Breast epithelium (tissue), 4 donors: ENCODE measurements around the gene PRR23C. TPM values are rescaled to one million over a fixed set of nuclear protein-coding genes. Genes with fewer than 3 reads are reported as not detected.

Source experiments
- DNase-seq, 2 donors: peaks; one replicate each; pipeline ENCODE4 v3.0.0-alpha.2; 2019; ENCODE audit warnings: low spot score in 2 of 2
- H3K27ac ChIP-seq, 2 donors: fragments of 200-600 bp; sonication (generic) in 1 of 2; one replicate each; pipeline ENCODE4 v1.5.1; 2016 to 2019; ENCODE audit warnings: mild to moderate bottlenecking in 1 of 2
- H3K27me3 ChIP-seq, 2 donors: fragments of 200-600 bp; sonication (generic) in 1 of 2; one replicate each; pipeline versions ENCODE4 v1.5.1 to v1.6.0; 2017 to 2019; ENCODE audit warnings: control low read depth in 1 of 2, mild to moderate bottlenecking in 1 of 2
- H3K36me3 ChIP-seq: fragments of 200-600 bp; one replicate; pipeline ENCODE4 v1.5.1; 2019
- H3K4me1 ChIP-seq, 2 donors: fragments of 200-600 bp; sonication (generic); one replicate each; pipeline ENCODE4 v1.5.1; 2016 to 2019; ENCODE audit warnings: control low read depth in 1 of 2
- H3K4me3 ChIP-seq, 3 donors: fragments of 200-600 bp; sonication (generic); 1 replicate in 2 of 3; 2 replicates in 1 of 3; pipeline ENCODE4 v1.5.1; 2016 to 2019; ENCODE audit warnings: mild to moderate bottlenecking in 3 of 3, moderate library complexity in 2 of 3
- H3K9me3 ChIP-seq, 2 donors: fragments of 200-600 bp; sonication (generic) in 1 of 2; one replicate each; pipeline ENCODE4 v1.5.1; 2016 to 2019; ENCODE audit warnings: control low read depth in 1 of 2
- POLR2A ChIP-seq: fragments of 450-650 bp; IDR thresholded peaks from one replicate; pipeline ENCODE4 v1.6.1; 2016; ENCODE audit warnings: antibody characterized with exemption, mild to moderate bottlenecking, moderate library complexity
- POLR2AphosphoS5 ChIP-seq, 3 donors: sonication (generic); formaldehyde crosslinking; IDR thresholded peaks; one replicate each; pipeline ENCODE4 v1.6.1; 2017; ENCODE audit warnings: antibody characterized with exemption in 3 of 3
- intact Hi-C: fragments of 100-400 bp; cut with DNase I; formaldehyde crosslinking; loops from one replicate; pipeline ENCODE4 v1.15.1; 2023; ENCODE audit warnings: low total_unique reads
- total RNA-seq, 3 donors: library from RNA; depleted of rRNA; stranded (reverse); fragments of >200 nt; gene quantifications; one replicate each; pipeline ENCODE4 v1.1.0, GENCODE V29; 2016
- TF ChIP-seq, protein P1 (sequence below), 3 donors: fragments of 450-650 bp; IDR thresholded peaks; one replicate each; pipeline ENCODE4 v1.5.1; 2016 to 2017; ENCODE audit warnings: antibody characterized with exemption in 3 of 3, mild to moderate bottlenecking in 3 of 3, moderate library complexity in 3 of 3

Gene PRR23C
- not detected for total RNA-seq

DNA sequence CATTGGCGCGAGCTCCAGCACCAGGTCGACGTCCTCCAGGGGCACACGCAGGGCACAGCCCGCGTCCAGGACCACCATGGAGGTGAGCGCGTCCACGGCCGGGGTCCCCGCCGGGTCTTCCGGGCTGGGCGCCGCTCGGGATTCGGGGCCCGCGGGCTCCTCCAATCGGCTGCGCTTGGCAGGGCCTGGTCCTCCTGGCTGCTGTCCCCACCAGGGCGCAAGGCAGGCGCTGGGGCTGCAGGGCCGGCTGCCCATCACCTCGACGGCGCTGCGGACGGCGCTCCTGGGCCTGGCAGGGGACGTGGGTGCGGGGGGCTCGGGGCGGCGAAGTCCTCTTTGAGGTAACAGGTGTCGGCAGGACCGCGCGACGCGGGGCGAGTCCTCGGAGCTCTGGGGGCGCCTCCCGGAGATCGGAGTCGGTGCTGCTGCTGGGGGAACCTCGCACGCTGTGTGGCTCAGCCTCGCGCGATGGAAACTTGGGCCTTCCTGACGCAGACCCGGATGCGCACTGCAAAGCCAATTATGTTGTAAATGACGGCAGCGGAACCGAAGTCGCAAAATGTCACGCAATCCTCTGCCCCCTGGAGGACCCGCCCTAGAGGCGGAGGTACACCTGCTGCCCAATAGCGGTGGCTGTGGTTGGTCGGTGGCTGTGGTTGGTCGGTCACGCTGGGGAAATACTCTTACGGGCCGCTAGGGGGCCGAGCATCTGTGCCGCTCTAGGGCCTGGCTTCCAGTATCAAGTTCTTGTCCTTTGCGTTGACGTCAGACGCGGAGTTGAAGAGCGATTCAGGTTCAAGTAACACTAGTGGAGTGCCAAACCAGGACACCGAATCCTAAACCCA is at the start of gene PRR23C:
Gene PRR23C (minus strand): TSS at position 527 of the 845 bp plus-strand sequence. CDS start 272 bp downstream, at position 255.
- H3K4me1 ChIP-seq, result no peaks in the 10 kb centered on the region
- no peak for DNase-seq
- peaks cover 24 to 29% of the 10 kb centered on the region in 2 donors for H3K9me3 ChIP-seq
- H3K36me3 ChIP-seq, result no peaks in the 10 kb centered on the region
- intact Hi-C loops, result no loop called here
- TF ChIP-seq POLR2A, result no peak
- no peak for TF ChIP-seq POLR2AphosphoS5 (IDR thresholded peaks at IDR 0.05)
- TF ChIP-seq, protein P1, sequence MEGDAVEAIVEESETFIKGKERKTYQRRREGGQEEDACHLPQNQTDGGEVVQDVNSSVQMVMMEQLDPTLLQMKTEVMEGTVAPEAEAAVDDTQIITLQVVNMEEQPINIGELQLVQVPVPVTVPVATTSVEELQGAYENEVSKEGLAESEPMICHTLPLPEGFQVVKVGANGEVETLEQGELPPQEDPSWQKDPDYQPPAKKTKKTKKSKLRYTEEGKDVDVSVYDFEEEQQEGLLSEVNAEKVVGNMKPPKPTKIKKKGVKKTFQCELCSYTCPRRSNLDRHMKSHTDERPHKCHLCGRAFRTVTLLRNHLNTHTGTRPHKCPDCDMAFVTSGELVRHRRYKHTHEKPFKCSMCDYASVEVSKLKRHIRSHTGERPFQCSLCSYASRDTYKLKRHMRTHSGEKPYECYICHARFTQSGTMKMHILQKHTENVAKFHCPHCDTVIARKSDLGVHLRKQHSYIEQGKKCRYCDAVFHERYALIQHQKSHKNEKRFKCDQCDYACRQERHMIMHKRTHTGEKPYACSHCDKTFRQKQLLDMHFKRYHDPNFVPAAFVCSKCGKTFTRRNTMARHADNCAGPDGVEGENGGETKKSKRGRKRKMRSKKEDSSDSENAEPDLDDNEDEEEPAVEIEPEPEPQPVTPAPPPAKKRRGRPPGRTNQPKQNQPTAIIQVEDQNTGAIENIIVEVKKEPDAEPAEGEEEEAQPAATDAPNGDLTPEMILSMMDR (IDR thresholded peaks at IDR 0.05), result no peak
- H3K27me3 ChIP-seq, result no peaks in the 10 kb centered on the region
- H3K27ac ChIP-seq, result no peak within 1 kb of the TSS
- no peak within 1 kb of the TSS for H3K4me3 ChIP-seq

DNA sequence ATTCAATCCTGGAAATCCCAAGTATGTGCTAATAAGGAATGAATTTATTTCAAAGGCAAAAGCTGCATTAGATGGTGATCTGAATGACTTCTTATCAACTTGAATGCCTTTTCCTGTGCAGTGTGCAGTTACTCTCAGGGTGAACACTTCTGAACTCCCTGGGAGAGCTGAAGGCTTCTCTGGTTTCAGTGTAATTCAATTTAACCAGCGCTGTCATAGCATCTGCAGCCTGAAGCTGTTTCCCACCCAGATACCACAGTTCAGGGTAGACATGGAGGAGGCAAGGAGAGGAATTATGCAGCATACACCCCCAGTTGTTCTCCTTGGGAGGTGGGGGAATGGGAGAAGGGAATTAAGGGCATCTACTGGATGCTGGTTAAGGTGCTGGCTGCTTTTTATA is 49.1 kb upstream of the PRR23C start:
- H3K4me3 ChIP-seq, result no peak overlapping the region
- intact Hi-C loops, result no loop called here
- no peaks in the 10 kb centered on the region for H3K4me1 ChIP-seq
- peaks cover 0 to 12% of the 10 kb centered on the region in 2 donors for H3K9me3 ChIP-seq
- TF ChIP-seq, protein P1 (IDR thresholded peaks at IDR 0.05), result no peak
- TF ChIP-seq POLR2A (no peak), POLR2AphosphoS5 (IDR thresholded peaks at IDR 0.05) (no peak)
- DNase-seq, result no peak
- H3K27ac ChIP-seq, result no peak overlapping the region
- no peaks in the 10 kb centered on the region for H3K36me3 ChIP-seq
- H3K27me3 ChIP-seq, result peaks cover 0 to 6% of the 10 kb centered on the region in 2 donors

DNA sequence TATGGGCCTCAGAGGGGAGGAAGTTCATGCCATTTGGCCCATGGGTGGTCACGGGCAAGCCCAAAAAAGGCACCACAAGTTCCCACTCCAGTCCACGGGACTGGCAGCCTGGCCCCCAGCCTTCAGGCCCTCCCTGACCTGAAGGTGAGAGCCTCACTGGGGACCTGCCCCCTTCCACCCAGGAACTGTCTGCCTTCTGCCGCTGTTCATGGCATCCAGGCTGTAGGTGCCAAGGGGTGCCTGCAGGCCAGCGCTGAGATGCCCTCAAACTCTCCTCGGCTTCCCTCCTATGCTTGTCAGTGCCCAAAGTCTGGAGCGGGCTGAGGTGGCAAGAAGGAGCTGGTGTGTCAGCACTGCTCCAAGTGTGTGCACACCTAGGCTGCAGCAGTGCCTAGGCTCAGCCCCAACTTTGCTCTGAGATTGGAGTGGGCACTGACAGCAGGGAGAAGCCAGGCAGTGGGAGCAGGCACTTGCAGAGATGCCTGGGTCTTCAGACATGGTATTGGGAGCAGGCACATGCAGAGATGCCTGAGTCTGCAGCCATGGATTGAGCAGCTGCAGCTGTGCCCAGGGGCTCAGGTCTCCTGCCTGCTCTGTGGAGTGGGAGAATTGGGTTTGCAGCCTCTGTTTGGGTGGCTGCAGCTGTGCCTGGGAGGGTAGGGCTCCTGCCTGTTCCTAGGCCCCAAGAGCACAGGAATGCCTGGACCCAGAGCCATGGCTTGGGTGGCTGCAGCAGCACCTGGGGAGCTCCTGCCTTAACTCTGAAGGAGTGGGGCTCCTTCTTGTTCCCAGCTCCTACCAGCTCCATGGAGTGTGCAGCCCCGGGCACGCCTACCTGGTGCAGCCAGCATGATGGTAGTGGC is 44.0 kb upstream of the PRR23C start:
- Histone ChIP-seq H3K36me3 (no peaks in the 10 kb centered on the region), H3K27ac (no peak overlapping the region), H3K27me3 (no peaks in the 10 kb centered on the region), H3K4me1 (no peaks in the 10 kb centered on the region), H3K9me3 (peaks cover 3 to 9% of the 10 kb centered on the region in 2 donors), H3K4me3 (no peak overlapping the region)
- no peak for TF ChIP-seq POLR2A
- TF ChIP-seq POLR2AphosphoS5 (IDR thresholded peaks at IDR 0.05), result no peak
- TF ChIP-seq, protein P1 (IDR thresholded peaks at IDR 0.05), result no peak
- no peak for DNase-seq
- intact Hi-C loops, result no loop called here

DNA sequence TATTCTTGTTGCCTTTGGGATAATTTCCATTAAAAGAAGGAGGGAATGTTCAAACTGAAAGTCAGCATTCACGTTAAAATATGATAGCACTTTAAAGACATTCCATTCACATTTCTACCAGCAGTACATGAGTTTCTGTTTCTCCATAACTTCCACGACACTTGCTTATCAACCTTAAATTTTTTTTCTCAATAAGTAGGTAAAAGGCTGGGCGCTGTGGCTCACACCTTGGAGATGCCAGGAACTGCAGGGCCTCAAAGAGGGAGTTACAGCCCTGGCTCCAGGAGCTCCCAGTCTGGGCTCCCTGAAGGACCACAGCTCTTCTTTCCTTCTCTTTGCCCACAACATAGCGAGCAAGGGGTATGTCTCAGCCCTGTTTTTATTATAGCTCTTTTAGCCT is 42.9 kb upstream of the PRR23C start:
- H3K27ac ChIP-seq, result no peak overlapping the region
- intact Hi-C loops, result no loop called here
- peaks cover 3 to 13% of the 10 kb centered on the region in 2 donors for H3K9me3 ChIP-seq
- no peaks in the 10 kb centered on the region for H3K4me1 ChIP-seq
- H3K27me3 ChIP-seq, result no peaks in the 10 kb centered on the region
- TF ChIP-seq POLR2A (no peak), POLR2AphosphoS5 (IDR thresholded peaks at IDR 0.05) (no peak)
- TF ChIP-seq, protein P1 (IDR thresholded peaks at IDR 0.05), result no peak
- no peaks in the 10 kb centered on the region for H3K36me3 ChIP-seq
- DNase-seq, result no peak
- H3K4me3 ChIP-seq, result no peak overlapping the region

DNA sequence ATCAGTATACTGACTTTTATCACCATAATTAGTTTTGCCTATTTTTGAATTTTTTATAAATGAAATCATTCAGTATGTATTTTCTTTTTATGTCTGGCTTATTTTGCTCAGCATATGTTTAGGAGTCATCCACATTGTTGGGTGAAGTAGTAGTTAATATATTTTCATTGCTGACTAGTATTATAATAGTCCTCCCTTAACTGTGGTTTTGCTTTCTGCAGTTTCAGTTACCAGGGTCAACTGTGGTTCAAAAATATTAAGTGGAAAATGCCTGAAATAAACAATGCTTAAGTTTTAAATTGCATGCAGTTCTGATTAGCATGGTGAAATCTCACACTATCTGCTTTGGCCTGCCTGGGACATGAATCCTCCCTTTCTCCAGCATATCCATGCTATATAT is 39.5 kb upstream of the PRR23C start:
- no peak overlapping the region for H3K27ac ChIP-seq
- no peaks in the 10 kb centered on the region for H3K4me1 ChIP-seq
- no peaks in the 10 kb centered on the region for H3K36me3 ChIP-seq
- H3K27me3 ChIP-seq, result no peaks in the 10 kb centered on the region
- H3K9me3 ChIP-seq, result peaks cover 3 to 8% of the 10 kb centered on the region in 2 donors
- DNase-seq, result no peak
- intact Hi-C loops, result no loop called here
- H3K4me3 ChIP-seq, result no peak overlapping the region
- TF ChIP-seq, protein P1 (IDR thresholded peaks at IDR 0.05), result no peak
- TF ChIP-seq POLR2AphosphoS5 (IDR thresholded peaks at IDR 0.05), result no peak
- no peak for TF ChIP-seq POLR2A
